WI38 (cell line): ENCODE results near the gene LDHD.
"Not testable (repeated sequence)": the region's sequence is repeated elsewhere in the genome, so short reads cannot be mapped to it uniquely, and the experiment has no call there.

Experiments
- H3K4me3 ChIP-seq: 2 replicates; pipeline ENCODE4 v1.5.1; 2011; ENCODE audit warnings: low read depth, mild to moderate bottlenecking, control low read depth, low read length
- CTCF ChIP-seq: IDR thresholded peaks from 2 replicates; pipeline ENCODE4 v1.5.1; 2012; ENCODE audit warnings: low read depth, mild to moderate bottlenecking, control low read depth, low read length

LDHD gene

GRCh38 chr16:75143941-75144340, 27.4 kb upstream of the LDHD start:
- no peak for TF ChIP-seq CTCF
- H3K4me3 ChIP-seq, result no peak overlapping the region

GRCh38 chr16:75139498-75139897, 22.9 kb upstream of the LDHD start:
- H3K4me3 ChIP-seq, result no peak overlapping the region
- TF ChIP-seq CTCF, result no peak

- no peak for TF ChIP-seq CTCF
- no peak overlapping the region for H3K4me3 ChIP-seq
Measured at GRCh38 chr16:75138636-75139035, 22.1 kb upstream of the LDHD start.

- TF ChIP-seq CTCF, result no peak
- H3K4me3 ChIP-seq, result no peak overlapping the region
Measured at GRCh38 chr16:75138233-75138632, 21.7 kb upstream of the LDHD start.

GRCh38 chr16:75131081-75131480, 14.5 kb upstream of the LDHD start:
- H3K4me3 ChIP-seq, result no peak overlapping the region
- TF ChIP-seq CTCF, result no peak

- TF ChIP-seq CTCF, result no peak
Measured at GRCh38 chr16:75130150-75130771, 13.7 kb upstream of the LDHD start.

GRCh38 chr16:75129421-75130149, 13.0 kb upstream of the LDHD start:
- not testable (repeated sequence) for H3K4me3 ChIP-seq

More at GRCh38 chr16:75130150-75130771, 13.7 kb upstream of the LDHD start:
- H3K4me3 ChIP-seq, result no peak overlapping the region
